HepG2 (cell line): Measurements from ENCODE around the gene AMHR2. TPM values are rescaled to one million over a fixed set of nuclear protein-coding genes. Genes with fewer than 3 reads are reported as not detected.

Experiments used
- ATAC-seq: fragments of 200-7000 bp; cut with Tn5 transposase; 3 replicates; pipeline ENCODE4 v1.9.1; 2020; ENCODE audit warnings: mild to moderate bottlenecking, moderate library complexity
- BruUV-seq: library from RNA; stranded (reverse); fragments of 400-500 nt; replicated peaks from 2 replicates; lab custom pipeline; 2021; lab: Mats Ljungman, UMichigan
- CTCF ChIA-PET: fragments of 300-600 bp; formaldehyde crosslinking; extraction: SDS; loops from one replicate; lab custom pipeline; 2021; ENCODE audit warnings: low total read pairs, inconsistent platforms, low intra/inter-chr PET ratio; lab: Yijun Ruan, JAX
- POLR2A ChIA-PET: fragments of 350-600 bp; sonication (Branson Sonifier 250); formaldehyde crosslinking; loops from one replicate; lab custom pipeline; 2020; ENCODE audit warnings: antibody characterized with exemption, inconsistent platforms; lab: Yijun Ruan, JAX
- DNase-seq: peaks from one replicate; pipeline ENCODE4 v3.0.0-alpha.2; 2015; ENCODE audit warnings: low spot score
- FAIRE-seq: peaks from 3 replicates; lab custom pipeline; 2011; peaks lifted over from hg19 to GRCh38; lab: Jason Lieb, UNC
- H2AFZ ChIP-seq: one replicate; pipeline ENCODE4 v1.6.1; 2011; ENCODE audit warnings: low read length, inconsistent platforms
- H3K27ac ChIP-seq: fragments of 300-600 bp; 3 replicates; pipeline ENCODE4 v1.8.0; 2011; ENCODE audit warnings: mixed run types, mild to moderate bottlenecking, mixed read lengths, low read length, inconsistent platforms; ENCODE audit not compliant: insufficient read depth; ENCODE audit errors: extremely low read length
- H3K27me3 ChIP-seq, 2 experiments: fragments of 200-600 bp in 1 of 2; 2 replicates in 1 of 2; 3 replicates in 1 of 2; pipeline versions ENCODE4 v1.6.0 to v1.8.0; 2011; ENCODE audit warnings: low read length in 2 of 2, mild to moderate bottlenecking in 2 of 2, moderate library complexity in 2 of 2, inconsistent platforms in 1 of 2; ENCODE audit not compliant: insufficient read depth in 2 of 2, control insufficient read depth in 1 of 2
- H3K36me3 ChIP-seq, 2 experiments: fragments of 200-600 bp in 1 of 2; replicated peaks in 1 of 2; 2 replicates in 1 of 2; 3 replicates in 1 of 2; pipeline versions ENCODE4 v1.5.1 to v1.8.0; 2011; ENCODE audit warnings: low read length in 2 of 2, inconsistent platforms in 1 of 2; ENCODE audit not compliant: insufficient read depth in 2 of 2, control insufficient read depth in 1 of 2
- H3K4me1 ChIP-seq: 2 replicates; pipeline ENCODE4 v1.5.1; 2012; ENCODE audit warnings: low read length, inconsistent platforms; ENCODE audit not compliant: insufficient read depth
- H3K4me2 ChIP-seq: 2 replicates; pipeline ENCODE4 v1.6.0; 2011; ENCODE audit warnings: low read depth, low read length, inconsistent platforms
- H3K4me3 ChIP-seq, 3 experiments: fragments of 200-600 bp in 1 of 3; sonication (generic), shearing (Covaris generic) in 1 of 3; replicated peaks in 1 of 3; 2 replicates each; pipeline ENCODE4 v1.5.1; 2011 to 2016; ENCODE audit warnings: low read length in 3 of 3, inconsistent platforms in 2 of 3, low read depth in 2 of 3, mild to moderate bottlenecking in 2 of 3, control low read depth in 1 of 3, mixed read lengths in 1 of 3; ENCODE audit not compliant: insufficient read depth in 1 of 3
- H3K79me2 ChIP-seq: one replicate; pipeline ENCODE4 v1.6.1; 2011; ENCODE audit warnings: low read length, inconsistent platforms; ENCODE audit not compliant: insufficient read depth
- H3K9ac ChIP-seq: 2 replicates; pipeline ENCODE4 v1.6.0; 2011; ENCODE audit warnings: mild to moderate bottlenecking, low read depth, low read length, inconsistent platforms; ENCODE audit not compliant: insufficient read depth
- H3K9me3 ChIP-seq: 2 replicates; pipeline ENCODE4 v1.5.1; 2012; ENCODE audit warnings: mild to moderate bottlenecking, low read length
- H4K20me1 ChIP-seq: 2 replicates; pipeline ENCODE4 v1.6.0; 2011; ENCODE audit warnings: inconsistent platforms, mild to moderate bottlenecking, low read length, moderate library complexity; ENCODE audit not compliant: insufficient read depth
- CREB1 ChIP-seq, 2 experiments: fragments of 450-650 bp in 1 of 2; IDR thresholded peaks; 2 replicates each; pipeline ENCODE4 v1.6.1; 2016 to 2017; ENCODE audit warnings: control low read depth in 1 of 2, mild to moderate bottlenecking in 1 of 2, missing compliant biosample characterization in 1 of 2, missing genetic modification characterization in 1 of 2
- GMEB1 ChIP-seq: sonication (generic); formaldehyde crosslinking; IDR thresholded peaks from 2 replicates; pipeline ENCODE4 v1.5.1; 2020; ENCODE audit warnings: missing genetic modification reagents, mild to moderate bottlenecking, borderline replicate concordance
- IRF2 ChIP-seq: IDR thresholded peaks from 2 replicates; pipeline ENCODE4 v1.6.1; 2018; ENCODE audit warnings: missing genetic modification reagents, missing compliant biosample characterization
- MTERF4 ChIP-seq: sonication (generic); formaldehyde crosslinking; IDR thresholded peaks from 2 replicates; pipeline ENCODE4 v1.8.0; 2023; ENCODE audit warnings: mild to moderate bottlenecking, missing genetic modification reagents
- NAIF1 ChIP-seq: sonication (generic); formaldehyde crosslinking; IDR thresholded peaks from 2 replicates; pipeline ENCODE4 v1.5.0; 2020; ENCODE audit warnings: mild to moderate bottlenecking, missing genetic modification reagents, borderline replicate concordance
- ZNF557 ChIP-seq: sonication (generic); formaldehyde crosslinking; IDR thresholded peaks from 2 replicates; pipeline ENCODE4 v1.4.0; 2020; ENCODE audit warnings: missing genetic modification reagents
- ZNF652 ChIP-seq: IDR thresholded peaks from 2 replicates; pipeline ENCODE4 v1.6.1; 2016; ENCODE audit warnings: low read depth, borderline replicate concordance
- ZNF770 ChIP-seq: sonication (generic); formaldehyde crosslinking; IDR thresholded peaks from 2 replicates; pipeline ENCODE4 v1.5.0; 2020; ENCODE audit warnings: mild to moderate bottlenecking, missing genetic modification reagents
- ZSCAN5A ChIP-seq: sonication (generic); formaldehyde crosslinking; IDR thresholded peaks from 2 replicates; pipeline ENCODE4 v1.8.0; 2022; ENCODE audit warnings: mild to moderate bottlenecking, missing genetic modification reagents, borderline replicate concordance
- WGBS: methylation state at CpG from one replicate; pipeline ENCODE4 v1.1.6; 2017; ENCODE audit warnings: low lambda C conversion rate; 5-methylcytosine and 5-hydroxymethylcytosine counted together
- in situ Hi-C: cut with HindIII; loops from 2 replicates; pipeline ENCODE4 v1.10.0; 2017; ENCODE audit warnings: low pct_unique_long_range_greater_than_20kb; ENCODE audit not compliant: extremely low pct_ligation_motif_present
- intact Hi-C: fragments of 100-400 bp; cut with micrococcal nuclease; formaldehyde crosslinking; loops from one replicate; pipeline ENCODE4 v1.10.0; 2022; ENCODE audit not compliant: unreplicated experiment
- polyA plus RNA-seq, 8 experiments: library from polyadenylated mRNA; depleted of rRNA in 3 of 8; stranded (reverse) in 7 of 8; unstranded in 1 of 8; fragments of >200 nt; fragmentation: Illumina TruSeq in 4 of 8; extraction: Trizol in 4 of 8; gene quantifications; 2 replicates each; pipeline versions ENCODE4 v1.2.1 to v1.2.3, GENCODE V29; 2011 to 2016; ENCODE audit warnings: low read depth in 4 of 8, missing spikeins in 1 of 8, mixed read lengths in 1 of 8; ENCODE audit not compliant: insufficient read depth in 1 of 8
- total RNA-seq, 5 experiments: library from RNA; depleted of rRNA; stranded (reverse); fragments of >200 nt; fragmentation: Illumina TruSeq; extraction: Trizol; gene quantifications; 2 replicates each; pipeline ENCODE4 v1.2.3, GENCODE V29; 2016; ENCODE audit warnings: low read depth in 1 of 5

AMHR2 gene
- total and polyA plus RNA-seq, 2 of the 13 experiments (the other 11 are each of a cell fraction or from before 2014, with no cell fraction given): 0.24 to 0.58 TPM

- Histone ChIP-seq H4K20me1 (no peaks in the 10 kb centered on the region), H3K27me3 (no peaks in the 10 kb centered on the region), H3K27ac (no peak overlapping the region), H3K9me3 (no peaks in the 10 kb centered on the region), H3K9ac (no peak overlapping the region), H3K79me2 (no peaks in the 10 kb centered on the region), H3K36me3 (no peaks in the 10 kb centered on the region), H3K4me2 (0 out of 2 replicates have a peak overlapping the region, but pooled peaks have one; percentile 43), H3K4me3 (no peak overlapping the region), H3K4me1 (peaks cover 39% of the 10 kb centered on the region), H2AFZ (no peak overlapping the region)
- ChIA-PET CTCF (no interaction called here), POLR2A (interaction anchor here (0.6 to 0.9 kb wide), 3 partner anchors 31 to 248 kb away, joined by 3 to 4 read pairs (median 3); no protein-coding TSS in a partner anchor)
- BruUV-seq: no TSS peak
- DNase-seq: no peak
- intact Hi-C loops (no loop called here), in situ Hi-C loops (no loop called here)
- 45% methylated on average over 3 of the region's 3 CpGs for WGBS
- no peak for FAIRE-seq
- ATAC-seq: peak; percentile 23; the same call in 1 of the 3 replicates
- TF ChIP-seq ZNF557 (CRISPR knock-in tag) (no peak), ZSCAN5A (CRISPR knock-in tag) (no peak), ZNF770 (CRISPR knock-in tag) (peak; percentile 2; the same call in 1 of the 2 replicates), ZNF652 (CRISPR knock-in tag) (peak; percentile 28; the same call in 1 of the 2 replicates), IRF2 (CRISPR knock-in tag) (no peak), MTERF4 (CRISPR knock-in tag) (no peak), NAIF1 (CRISPR knock-in tag) (no peak), GMEB1 (no peak), CREB1 (IDR thresholded peaks at IDR 0.05) (no peak), CREB1 (CRISPR knock-in tag; IDR thresholded peaks at IDR 0.05) (no peak)
Measured at GRCh38 chr12:53418221-53418620, 5.4 kb upstream of the AMHR2 start.
